HL-60 (cell line): ENCODE data around the gene ACAA1.
"Not testable (repeated sequence)": the region's sequence is repeated elsewhere in the genome, so short reads cannot be mapped to it uniquely, and the experiment has no call there.

Experiments
- DNase-seq, 2 experiments: peaks; one replicate each; pipeline ENCODE4 v3.0.0-alpha.2; 2010 to 2020; ENCODE audit warnings: low read depth in 1 of 2, low spot score in 1 of 2
- H3K27ac ChIP-seq: fragments of 250-450 bp; sonication (Bioruptor Pico); replicated peaks from 2 replicates; pipeline ENCODE4 v1.5.1; 2020; ENCODE audit warnings: mild to moderate bottlenecking, moderate library complexity
- H3K27me3 ChIP-seq: fragments of 250-450 bp; sonication (Bioruptor Pico); 2 replicates; pipeline ENCODE4 v1.5.1; 2021; ENCODE audit warnings: mild to moderate bottlenecking, moderate library complexity; ENCODE audit not compliant: insufficient read depth, poor library complexity, severe bottlenecking
- H3K4me3 ChIP-seq: replicated peaks from 2 replicates; pipeline ENCODE4 v1.5.1; 2011; ENCODE audit warnings: mild to moderate bottlenecking, control low read depth, low read length; ENCODE audit not compliant: insufficient read depth
- GABPA ChIP-seq: IDR thresholded peaks from 2 replicates; pipeline ENCODE4 v1.6.1; 2012; ENCODE audit warnings: low read depth
- POLR2AphosphoS5 ChIP-seq: IDR thresholded peaks from 2 replicates; pipeline ENCODE4 v1.6.1; 2012; ENCODE audit warnings: low read depth
- SPI1 ChIP-seq: IDR thresholded peaks from 2 replicates; pipeline ENCODE4 v1.6.1; 2012; ENCODE audit warnings: low read depth, mild to moderate bottlenecking, borderline replicate concordance
- TF ChIP-seq, protein P1 (sequence below): IDR thresholded peaks from 2 replicates; pipeline ENCODE4 v1.6.1; 2012; ENCODE audit warnings: low read depth; ENCODE audit not compliant: insufficient replicate concordance
- TF ChIP-seq, protein P2 (sequence below): IDR thresholded peaks from one replicate; pipeline ENCODE4 v1.5.1; 2011; ENCODE audit warnings: low read length, control low read depth, inconsistent platforms; ENCODE audit not compliant: insufficient read depth

The ACAA1 gene

GRCh38 chr3:38084334-38085310 lies 52.3 kb downstream of the ACAA1 start:
- Histone ChIP-seq H3K27ac (no peak overlapping the region), H3K27me3 (no peaks in the 10 kb centered on the region), H3K4me3 (no peak overlapping the region)
- no peak for DNase-seq
- TF ChIP-seq GABPA, result no peak
- no peak for TF ChIP-seq POLR2AphosphoS5
- TF ChIP-seq, protein P1, sequence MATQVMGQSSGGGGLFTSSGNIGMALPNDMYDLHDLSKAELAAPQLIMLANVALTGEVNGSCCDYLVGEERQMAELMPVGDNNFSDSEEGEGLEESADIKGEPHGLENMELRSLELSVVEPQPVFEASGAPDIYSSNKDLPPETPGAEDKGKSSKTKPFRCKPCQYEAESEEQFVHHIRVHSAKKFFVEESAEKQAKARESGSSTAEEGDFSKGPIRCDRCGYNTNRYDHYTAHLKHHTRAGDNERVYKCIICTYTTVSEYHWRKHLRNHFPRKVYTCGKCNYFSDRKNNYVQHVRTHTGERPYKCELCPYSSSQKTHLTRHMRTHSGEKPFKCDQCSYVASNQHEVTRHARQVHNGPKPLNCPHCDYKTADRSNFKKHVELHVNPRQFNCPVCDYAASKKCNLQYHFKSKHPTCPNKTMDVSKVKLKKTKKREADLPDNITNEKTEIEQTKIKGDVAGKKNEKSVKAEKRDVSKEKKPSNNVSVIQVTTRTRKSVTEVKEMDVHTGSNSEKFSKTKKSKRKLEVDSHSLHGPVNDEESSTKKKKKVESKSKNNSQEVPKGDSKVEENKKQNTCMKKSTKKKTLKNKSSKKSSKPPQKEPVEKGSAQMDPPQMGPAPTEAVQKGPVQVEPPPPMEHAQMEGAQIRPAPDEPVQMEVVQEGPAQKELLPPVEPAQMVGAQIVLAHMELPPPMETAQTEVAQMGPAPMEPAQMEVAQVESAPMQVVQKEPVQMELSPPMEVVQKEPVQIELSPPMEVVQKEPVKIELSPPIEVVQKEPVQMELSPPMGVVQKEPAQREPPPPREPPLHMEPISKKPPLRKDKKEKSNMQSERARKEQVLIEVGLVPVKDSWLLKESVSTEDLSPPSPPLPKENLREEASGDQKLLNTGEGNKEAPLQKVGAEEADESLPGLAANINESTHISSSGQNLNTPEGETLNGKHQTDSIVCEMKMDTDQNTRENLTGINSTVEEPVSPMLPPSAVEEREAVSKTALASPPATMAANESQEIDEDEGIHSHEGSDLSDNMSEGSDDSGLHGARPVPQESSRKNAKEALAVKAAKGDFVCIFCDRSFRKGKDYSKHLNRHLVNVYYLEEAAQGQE, result no peak
- TF ChIP-seq SPI1, result no peak
- TF ChIP-seq, protein P2, sequence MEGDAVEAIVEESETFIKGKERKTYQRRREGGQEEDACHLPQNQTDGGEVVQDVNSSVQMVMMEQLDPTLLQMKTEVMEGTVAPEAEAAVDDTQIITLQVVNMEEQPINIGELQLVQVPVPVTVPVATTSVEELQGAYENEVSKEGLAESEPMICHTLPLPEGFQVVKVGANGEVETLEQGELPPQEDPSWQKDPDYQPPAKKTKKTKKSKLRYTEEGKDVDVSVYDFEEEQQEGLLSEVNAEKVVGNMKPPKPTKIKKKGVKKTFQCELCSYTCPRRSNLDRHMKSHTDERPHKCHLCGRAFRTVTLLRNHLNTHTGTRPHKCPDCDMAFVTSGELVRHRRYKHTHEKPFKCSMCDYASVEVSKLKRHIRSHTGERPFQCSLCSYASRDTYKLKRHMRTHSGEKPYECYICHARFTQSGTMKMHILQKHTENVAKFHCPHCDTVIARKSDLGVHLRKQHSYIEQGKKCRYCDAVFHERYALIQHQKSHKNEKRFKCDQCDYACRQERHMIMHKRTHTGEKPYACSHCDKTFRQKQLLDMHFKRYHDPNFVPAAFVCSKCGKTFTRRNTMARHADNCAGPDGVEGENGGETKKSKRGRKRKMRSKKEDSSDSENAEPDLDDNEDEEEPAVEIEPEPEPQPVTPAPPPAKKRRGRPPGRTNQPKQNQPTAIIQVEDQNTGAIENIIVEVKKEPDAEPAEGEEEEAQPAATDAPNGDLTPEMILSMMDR, result no peak

DNA sequence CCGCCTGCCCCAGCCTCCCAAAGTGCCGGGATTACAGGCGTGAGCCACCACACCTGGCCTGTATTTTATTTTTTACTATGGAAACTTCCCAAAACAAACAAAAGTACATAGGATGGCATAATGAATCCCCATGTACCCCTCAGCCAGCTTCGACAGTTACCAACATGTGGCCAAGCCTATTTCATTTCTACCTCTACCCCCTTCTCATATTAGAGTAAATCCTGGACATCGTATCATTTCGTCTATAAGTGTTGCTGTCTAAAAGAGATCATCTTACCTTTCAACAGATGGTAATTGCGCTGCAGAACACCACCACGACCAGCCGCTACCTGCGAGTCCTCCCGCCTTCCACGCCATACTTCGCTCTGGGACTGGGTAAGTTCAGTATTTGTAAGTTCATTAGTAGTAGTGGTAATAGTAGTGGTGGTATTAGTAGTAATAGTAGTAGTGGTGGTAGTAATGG lies 53.0 kb downstream of the ACAA1 start:
- DNase-seq, result no peak
- Histone ChIP-seq H3K27ac (no peak overlapping the region), H3K27me3 (no peaks in the 10 kb centered on the region), H3K4me3 (no peak overlapping the region)
- TF ChIP-seq, protein P2, result no peak
- TF ChIP-seq, protein P1, result no peak
- TF ChIP-seq GABPA (no peak), SPI1 (no peak), POLR2AphosphoS5 (no peak)

DNA sequence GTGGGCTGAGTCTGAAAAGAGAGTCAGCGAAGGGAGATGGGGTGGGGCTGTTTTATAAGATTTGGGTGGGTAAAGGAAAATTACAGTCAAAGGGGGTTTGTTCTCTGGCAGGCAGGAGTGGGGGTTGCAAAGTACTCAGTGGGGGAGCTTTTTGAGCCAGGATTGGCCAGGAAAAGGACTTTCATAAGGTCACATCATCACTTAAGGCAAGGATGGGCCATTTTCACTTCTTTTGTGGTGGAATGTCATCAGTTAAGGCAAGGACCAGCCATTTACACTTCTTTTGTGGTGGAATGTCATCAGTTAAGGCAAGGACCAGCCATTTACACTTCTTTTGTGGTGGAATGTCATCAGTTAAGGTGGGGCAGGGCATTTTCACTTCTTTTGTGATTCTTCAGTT lies 53.7 kb downstream of the ACAA1 start:
- not testable (repeated sequence) for DNase-seq, H3K27me3 ChIP-seq, H3K27ac ChIP-seq, H3K4me3 ChIP-seq

- H3K27ac ChIP-seq, H3K4me3 ChIP-seq, DNase-seq, H3K27me3 ChIP-seq: not testable (repeated sequence)
Observed at GRCh38 chr3:38082296-38082695, 54.6 kb downstream of the ACAA1 start.

DNA sequence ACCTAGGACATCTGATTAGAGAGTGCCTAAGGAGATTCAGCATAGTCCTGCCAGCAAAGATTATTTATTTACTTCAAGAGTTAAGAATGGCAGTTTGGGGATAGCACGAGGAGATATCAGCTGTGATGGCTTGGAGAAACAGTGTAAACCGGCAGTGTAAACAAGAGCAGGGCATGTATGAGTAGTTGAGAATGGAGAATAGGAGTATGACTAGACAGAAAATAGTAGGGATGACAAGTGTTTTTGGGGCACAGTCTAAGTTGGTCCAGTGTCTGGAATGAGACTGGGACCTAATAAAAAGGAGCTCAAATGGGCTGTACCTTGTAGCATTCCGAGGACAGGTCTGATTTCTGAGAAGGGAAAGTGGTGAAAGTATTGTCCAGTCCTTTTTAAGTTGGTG lies 59.9 kb downstream of the ACAA1 start:
- not testable (repeated sequence) for DNase-seq, H3K27ac ChIP-seq, H3K27me3 ChIP-seq, H3K4me3 ChIP-seq
